SU-DHL-6 (cell line): ENCODE data around the gene NPIPB13.
"Not testable (repeated sequence)": the region's sequence is repeated elsewhere in the genome, so short reads cannot be mapped to it uniquely, and the experiment has no call there.

Experiments used
- CTCF ChIP-seq: fragments of 200-600 bp; sonication (generic); IDR thresholded peaks from one replicate; pipeline ENCODE4 v1.5.1; 2017; ENCODE audit warnings: antibody characterized with exemption, mild to moderate bottlenecking, low read length, moderate library complexity; ENCODE audit not compliant: insufficient read depth, poor library complexity, severe bottlenecking
- EZH2phosphoT487 ChIP-seq: fragments of 200-600 bp; sonication (generic), shearing (Covaris generic); conservative IDR thresholded peaks from 2 replicates; pipeline ENCODE4 v1.6.1; 2018; ENCODE audit warnings: mild to moderate bottlenecking, antibody characterized with exemption, low read length, moderate library complexity, mixed read lengths

- not testable (repeated sequence) for TF ChIP-seq CTCF, EZH2phosphoT487
Observed at GRCh38 chr16:30209032-30209431, 39.2 kb downstream of the NPIPB13 start.
